Activated CD8-positive, alpha-beta T cell treated with anti-CD3 and anti-CD28 coated beads, Interleukin-2, amount 10 ng/mL, durations not matched to agents 7 days and 5 days (primary cell): ENCODE results near the gene SUSD1. TPM values are rescaled to one million over a fixed set of nuclear protein-coding genes. Genes with fewer than 3 reads are reported as not detected.
"Not testable (repeated sequence)": the region's sequence is repeated elsewhere in the genome, so short reads cannot be mapped to it uniquely, and the experiment has no call there.

Experiments
- ATAC-seq: fragments of 150-1000 bp; cut with Tn5 transposase; one replicate; pipeline ENCODE4 v1.10.0; 2021; ENCODE audit warnings: moderate library complexity
- CTCF ChIA-PET: fragments of 350-600 bp; sonication (Branson Sonifier 250); formaldehyde crosslinking; loops from one replicate; lab custom pipeline; 2021; ENCODE audit warnings: antibody characterized with exemption; lab: Charles Lee
- POLR2A ChIA-PET: fragments of 350-600 bp; sonication (Branson Sonifier 250); formaldehyde crosslinking; loops from one replicate; lab custom pipeline; 2021; ENCODE audit warnings: antibody characterized with exemption; lab: Charles Lee
- DNase-seq: peaks from one replicate; pipeline ENCODE4 v3.0.0-alpha.2; 2020
- H3K27ac Mint-ChIP-seq: one replicate; pipeline ENCODE4 v1.8.0; 2021; ENCODE audit warnings: mild to moderate bottlenecking, mixed read lengths
- H3K27me3 Mint-ChIP-seq: one replicate; pipeline ENCODE4 v1.8.0; 2021; ENCODE audit warnings: low read depth, mixed read lengths
- H3K36me3 Mint-ChIP-seq: one replicate; pipeline ENCODE4 v1.8.0; 2021; ENCODE audit warnings: low read depth, mixed read lengths
- H3K4me1 Mint-ChIP-seq: one replicate; pipeline ENCODE4 v1.8.0; 2021; ENCODE audit warnings: low read depth, mixed read lengths
- H3K4me3 Mint-ChIP-seq: one replicate; pipeline ENCODE4 v1.8.0; 2021; ENCODE audit warnings: mild to moderate bottlenecking, mixed read lengths
- H3K9me3 Mint-ChIP-seq: one replicate; pipeline ENCODE4 v1.8.0; 2022; ENCODE audit warnings: mixed read lengths; ENCODE audit not compliant: insufficient read depth
- total RNA-seq, 2 experiments: library from RNA; stranded (reverse); gene quantifications; one replicate each; pipeline ENCODE4 v1.2.3, GENCODE V29; 2021

The SUSD1 gene
- total RNA-seq, 2 experiments from 2014 or later: 15.2 to 17.9 TPM

- H3K9me3 Mint-ChIP-seq, ATAC-seq, H3K27me3 Mint-ChIP-seq, H3K4me3 Mint-ChIP-seq, H3K27ac Mint-ChIP-seq, POLR2A ChIA-PET, CTCF ChIA-PET, DNase-seq, H3K4me1 Mint-ChIP-seq, H3K36me3 Mint-ChIP-seq: not testable (repeated sequence)
Observed at GRCh38 chr9:112190320-112190719, 15.2 kb upstream of the SUSD1 start.

DNA sequence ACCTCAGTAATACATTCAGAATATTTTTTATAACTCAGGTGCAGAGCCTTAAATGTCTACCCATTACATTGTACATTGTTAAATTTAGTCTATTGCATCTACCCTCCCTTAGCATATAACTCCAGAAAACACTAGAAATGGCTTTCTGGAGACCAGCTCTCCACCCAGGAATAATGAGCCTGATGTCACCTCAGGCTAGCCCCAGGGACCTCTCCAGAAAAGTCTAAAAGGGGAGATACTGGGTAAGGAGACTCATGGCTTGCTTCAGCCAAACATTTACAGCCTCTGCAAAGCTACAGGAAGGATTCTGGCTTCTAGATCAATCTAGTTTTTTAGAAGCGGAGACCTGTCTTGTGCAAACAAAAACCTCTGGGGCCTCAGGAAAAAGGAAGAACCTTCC, 13.8 kb upstream of the SUSD1 start:
- no peaks in the 10 kb centered on the region for H3K27me3 Mint-ChIP-seq
- peaks cover 9% of the 10 kb centered on the region for H3K36me3 Mint-ChIP-seq
- CTCF ChIA-PET: interaction anchor here (0.7 kb wide), 1 partner anchor 714 kb away, joined by 3 read pairs; no protein-coding TSS in a partner anchor
- H3K9me3 Mint-ChIP-seq: peaks cover 5% of the 10 kb centered on the region
- H3K27ac Mint-ChIP-seq: no peak overlapping the region
- H3K4me3 Mint-ChIP-seq: no peak overlapping the region
- DNase-seq (no peak), ATAC-seq (no peak)
- no peaks in the 10 kb centered on the region for H3K4me1 Mint-ChIP-seq
- POLR2A ChIA-PET: interaction anchor here (0.6 kb wide), 1 partner anchor 13 kb away, joined by 4 read pairs; no protein-coding TSS in a partner anchor

- H3K4me3 Mint-ChIP-seq: no peak overlapping the region
- H3K36me3 Mint-ChIP-seq: peaks cover 17% of the 10 kb centered on the region
- DNase-seq (no peak), ATAC-seq (no peak)
- POLR2A ChIA-PET: no interaction called here
- peaks cover 4% of the 10 kb centered on the region for H3K4me1 Mint-ChIP-seq
- no peak overlapping the region for H3K27ac Mint-ChIP-seq
- no peaks in the 10 kb centered on the region for H3K27me3 Mint-ChIP-seq
- peaks cover 5% of the 10 kb centered on the region for H3K9me3 Mint-ChIP-seq
- CTCF ChIA-PET: no interaction called here
Observed at GRCh38 chr9:112187404-112187803, 12.3 kb upstream of the SUSD1 start.

GRCh38 chr9:112186695-112187094, 11.6 kb upstream of the SUSD1 start:
- ChIA-PET CTCF (no interaction called here), POLR2A (no interaction called here)
- Mint-ChIP-seq H3K27ac (no peak overlapping the region), H3K9me3 (peaks cover 5% of the 10 kb centered on the region), H3K4me1 (peaks cover 6% of the 10 kb centered on the region), H3K27me3 (no peaks in the 10 kb centered on the region), H3K36me3 (peaks cover 18% of the 10 kb centered on the region), H3K4me3 (no peak overlapping the region)
- ATAC-seq (no peak), DNase-seq (no peak)

DNA sequence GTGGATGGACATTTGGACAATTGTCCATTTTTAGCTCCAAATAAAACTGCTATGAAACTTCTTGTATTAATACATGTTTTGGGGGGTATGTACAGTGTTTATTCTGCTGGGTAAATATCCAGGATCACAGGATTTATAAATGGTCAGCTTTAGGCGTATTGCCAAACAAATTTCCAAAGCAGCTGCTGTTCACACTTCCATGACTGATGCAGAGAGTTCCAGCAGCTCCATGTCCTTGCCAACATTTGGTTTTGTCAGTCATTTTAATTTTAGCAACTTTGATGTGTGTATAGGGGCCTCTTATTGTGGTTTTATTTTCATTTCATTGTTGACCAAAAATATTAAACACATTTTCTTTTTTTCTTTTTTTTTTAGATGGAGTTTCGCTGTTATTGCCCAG, 9.8 kb upstream of the SUSD1 start:
- ChIA-PET CTCF (interaction anchor here (0.5 kb wide), 1 partner anchor 178 kb away, joined by 3 read pairs; no protein-coding TSS in a partner anchor), POLR2A (no interaction called here)
- no peak overlapping the region for H3K4me3 Mint-ChIP-seq

GRCh38 chr9:112184221-112184620, 9.1 kb upstream of the SUSD1 start:
- Mint-ChIP-seq H3K36me3 (peaks cover 12% of the 10 kb centered on the region), H3K9me3 (peaks cover 5% of the 10 kb centered on the region), H3K27me3 (no peaks in the 10 kb centered on the region), H3K27ac (no peak overlapping the region), H3K4me3 (no peak overlapping the region), H3K4me1 (peaks cover 25% of the 10 kb centered on the region)
- ChIA-PET CTCF (no interaction called here), POLR2A (interaction anchor here (1.3 kb wide), 1 partner anchor 12 kb away, joined by 3 read pairs; no protein-coding TSS in a partner anchor)
- no peak for ATAC-seq
- no peak for DNase-seq

More for the DNA sequence above, 9.8 kb upstream of the SUSD1 start:
- Mint-ChIP-seq H3K27me3 (no peaks in the 10 kb centered on the region), H3K9me3 (peaks cover 5% of the 10 kb centered on the region), H3K4me1 (peaks cover 21% of the 10 kb centered on the region), H3K36me3 (peaks cover 13% of the 10 kb centered on the region), H3K27ac (no peak overlapping the region)
- no peak for DNase-seq
- no peak for ATAC-seq

- CTCF ChIA-PET: interaction anchor here (0.6 to 1.3 kb wide), 5 partner anchors 29 to 282 kb away, joined by 3 to 5 read pairs (median 3); partner anchors contain the start of gene PTBP3
- Mint-ChIP-seq H3K9me3 (peaks cover 5% of the 10 kb centered on the region), H3K27ac (peak overlapping the region; percentile 85), H3K4me3 (peak overlapping the region; percentile 65), H3K4me1 (peaks cover 56% of the 10 kb centered on the region), H3K36me3 (peaks cover 12% of the 10 kb centered on the region), H3K27me3 (peaks cover 4% of the 10 kb centered on the region)
- ATAC-seq (peak; percentile 73), DNase-seq (peak; percentile 80)
- POLR2A ChIA-PET: no interaction called here
Observed at GRCh38 chr9:112180387-112180881, 5.3 kb upstream of the SUSD1 start.

GRCh38 chr9:112179816-112180215, 4.7 kb upstream of the SUSD1 start:
- peaks cover 12% of the 10 kb centered on the region for H3K36me3 Mint-ChIP-seq
- H3K4me3 Mint-ChIP-seq: peak overlapping the region; percentile 12
- H3K4me1 Mint-ChIP-seq: peaks cover 59% of the 10 kb centered on the region
- DNase-seq (no peak), ATAC-seq (no peak)
- peaks cover 5% of the 10 kb centered on the region for H3K9me3 Mint-ChIP-seq
- no peak overlapping the region for H3K27ac Mint-ChIP-seq
- ChIA-PET CTCF (interaction anchor here (1.3 kb wide), 1 partner anchor 39 kb away, joined by 5 read pairs; no protein-coding TSS in a partner anchor), POLR2A (no interaction called here)
- H3K27me3 Mint-ChIP-seq: peaks cover 6% of the 10 kb centered on the region

DNA sequence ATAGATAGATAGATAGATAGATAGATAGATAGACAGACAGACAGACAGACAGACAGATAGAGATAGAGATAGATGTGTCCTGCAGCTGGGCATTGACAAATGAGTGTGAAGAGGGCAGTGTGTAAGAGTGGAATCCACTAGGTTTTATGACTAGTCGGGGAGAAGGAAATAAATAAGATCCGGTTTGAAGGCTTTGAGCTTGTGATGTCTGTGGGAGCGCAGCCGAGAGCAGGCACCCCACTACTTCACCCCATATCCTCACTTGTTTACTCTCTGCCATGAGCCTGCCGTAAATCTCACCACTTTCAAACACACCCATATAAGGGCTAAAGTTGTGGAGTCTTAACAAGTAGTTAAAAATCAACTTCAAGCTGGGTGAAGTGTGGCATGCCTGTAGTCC, 1.4 kb upstream of the SUSD1 start:
- peaks cover 6% of the 10 kb centered on the region for H3K27me3 Mint-ChIP-seq
- peaks cover 24% of the 10 kb centered on the region for H3K36me3 Mint-ChIP-seq
- POLR2A ChIA-PET: interaction anchor here (0.6 to 4.3 kb wide), 4 partner anchors 49 to 541 kb away, joined by 3 to 23 read pairs (median 4); partner anchors contain the start of genes INIP and PTBP3
- H3K4me3 Mint-ChIP-seq: no peak overlapping the region
- DNase-seq (peak; percentile 53), ATAC-seq (peak; percentile 13)
- peaks cover 79% of the 10 kb centered on the region for H3K4me1 Mint-ChIP-seq
- CTCF ChIA-PET: interaction anchor here (0.7 to 1.1 kb wide), 4 partner anchors 18 to 186 kb away, joined by 3 read pairs; no protein-coding TSS in a partner anchor
- H3K27ac Mint-ChIP-seq: peak overlapping the region; percentile 31
- H3K9me3 Mint-ChIP-seq: no peaks in the 10 kb centered on the region

GRCh38 chr9:112175796-112176315, 759 bp upstream of the SUSD1 start:
- Mint-ChIP-seq H3K4me3 (peak overlapping the region; percentile 63), H3K36me3 (peaks cover 28% of the 10 kb centered on the region), H3K27me3 (peaks cover 6% of the 10 kb centered on the region), H3K27ac (peak overlapping the region; percentile 72), H3K9me3 (no peaks in the 10 kb centered on the region), H3K4me1 (peaks cover 76% of the 10 kb centered on the region)
- ChIA-PET CTCF (no interaction called here), POLR2A (interaction anchor here (1.3 to 4.3 kb wide), 2 partner anchors 158 to 205 kb away, joined by 4 to 23 read pairs; partner anchors contain the start of gene PTBP3)
- DNase-seq (no peak), ATAC-seq (no peak)

DNA sequence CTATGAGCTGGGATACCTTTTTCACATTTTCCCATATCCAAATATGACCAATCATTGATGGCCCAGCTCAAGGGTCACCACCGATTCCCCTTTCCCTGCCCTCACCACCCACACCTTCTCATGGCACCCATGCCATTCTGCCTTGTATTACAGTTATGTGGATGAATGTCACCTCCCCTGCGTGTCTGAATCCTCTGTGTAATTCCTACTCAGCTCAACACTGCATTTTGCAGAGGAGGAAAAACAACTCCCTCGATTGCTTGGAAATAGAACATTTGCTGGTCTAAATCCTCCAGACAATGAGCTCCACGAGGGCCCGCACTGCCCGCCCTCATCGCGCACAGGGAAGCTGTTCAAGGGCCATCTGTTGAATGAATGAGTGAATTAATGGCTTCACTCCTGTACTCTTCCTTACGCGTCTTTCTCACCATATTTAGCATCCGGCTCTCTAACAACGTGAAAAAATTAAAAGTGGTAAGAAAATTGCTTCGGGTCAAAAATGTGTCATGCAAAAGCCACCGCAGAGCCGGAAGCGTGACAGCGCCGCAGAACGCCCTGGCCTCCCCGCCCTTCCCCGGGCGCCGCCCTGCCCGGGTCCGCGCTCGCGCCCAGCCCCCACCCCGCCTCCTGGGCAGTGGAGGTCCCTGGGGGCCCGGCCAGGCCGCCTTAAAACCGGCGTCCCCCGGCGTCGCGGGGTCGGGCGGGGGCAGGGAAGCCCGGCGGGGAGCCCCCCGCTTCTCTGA, 704 bp downstream of the SUSD1 start:
- ChIA-PET CTCF (interaction anchor here (1.0 kb wide), 1 partner anchor 205 kb away, joined by 4 read pairs; the partner anchor contains the start of gene HSDL2), POLR2A (interaction anchor here (0.8 to 4.3 kb wide), 5 partner anchors 14 to 205 kb away, joined by 3 to 23 read pairs (median 4); partner anchors contain the start of genes HSDL2 and PTBP3)
- peak; percentile 88 for DNase-seq
- H3K36me3 Mint-ChIP-seq: peaks cover 34% of the 10 kb centered on the region
- peaks cover 70% of the 10 kb centered on the region for H3K4me1 Mint-ChIP-seq
- H3K4me3 Mint-ChIP-seq: peak overlapping the region; percentile 87
- H3K9me3 Mint-ChIP-seq: no peaks in the 10 kb centered on the region
- peaks cover 6% of the 10 kb centered on the region for H3K27me3 Mint-ChIP-seq
- ATAC-seq: peak; percentile 89
- peak overlapping the region; percentile 95 for H3K27ac Mint-ChIP-seq
